PC-3 (cell line): Measurements from ENCODE around the gene RFXAP.

Experiments used
- EZH2 ChIP-seq: fragments of 300-600 bp; sonication (generic); IDR thresholded peaks from one replicate; pipeline ENCODE4 v1.6.1; 2017; ENCODE audit warnings: antibody characterized with exemption, mild to moderate bottlenecking, low read length; ENCODE audit not compliant: unreplicated experiment
- TF ChIP-seq, protein P1 (sequence below): fragments of 300-600 bp; sonication (generic); conservative IDR thresholded peaks from 2 replicates; pipeline ENCODE4 v1.5.1; 2017; ENCODE audit warnings: antibody characterized with exemption, low read depth, mild to moderate bottlenecking, low read length

DNA sequence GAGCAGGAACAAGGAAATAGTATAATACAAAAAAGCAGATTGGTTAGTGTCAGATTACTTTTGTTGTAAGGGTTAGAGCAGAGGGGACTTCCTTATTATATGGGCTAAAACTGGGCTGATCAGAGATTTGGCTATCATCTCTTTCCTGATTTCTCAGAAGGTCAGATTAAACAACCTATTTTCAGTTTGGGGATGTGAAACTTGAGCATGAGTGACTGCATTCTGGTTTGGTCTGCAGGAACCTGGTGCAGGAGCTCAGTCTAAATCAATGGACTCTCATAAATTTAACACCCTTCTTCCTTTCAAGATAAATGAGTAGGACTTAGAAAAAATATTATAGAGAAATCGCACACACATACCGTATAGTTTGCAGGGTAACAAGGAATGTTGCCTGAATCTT is 12.9 kb upstream of the RFXAP start:
- TF ChIP-seq, protein P1, sequence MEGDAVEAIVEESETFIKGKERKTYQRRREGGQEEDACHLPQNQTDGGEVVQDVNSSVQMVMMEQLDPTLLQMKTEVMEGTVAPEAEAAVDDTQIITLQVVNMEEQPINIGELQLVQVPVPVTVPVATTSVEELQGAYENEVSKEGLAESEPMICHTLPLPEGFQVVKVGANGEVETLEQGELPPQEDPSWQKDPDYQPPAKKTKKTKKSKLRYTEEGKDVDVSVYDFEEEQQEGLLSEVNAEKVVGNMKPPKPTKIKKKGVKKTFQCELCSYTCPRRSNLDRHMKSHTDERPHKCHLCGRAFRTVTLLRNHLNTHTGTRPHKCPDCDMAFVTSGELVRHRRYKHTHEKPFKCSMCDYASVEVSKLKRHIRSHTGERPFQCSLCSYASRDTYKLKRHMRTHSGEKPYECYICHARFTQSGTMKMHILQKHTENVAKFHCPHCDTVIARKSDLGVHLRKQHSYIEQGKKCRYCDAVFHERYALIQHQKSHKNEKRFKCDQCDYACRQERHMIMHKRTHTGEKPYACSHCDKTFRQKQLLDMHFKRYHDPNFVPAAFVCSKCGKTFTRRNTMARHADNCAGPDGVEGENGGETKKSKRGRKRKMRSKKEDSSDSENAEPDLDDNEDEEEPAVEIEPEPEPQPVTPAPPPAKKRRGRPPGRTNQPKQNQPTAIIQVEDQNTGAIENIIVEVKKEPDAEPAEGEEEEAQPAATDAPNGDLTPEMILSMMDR = no peak
- TF ChIP-seq EZH2 = no peak
